ENCODE measurements around the gene LDB3.

Gene LDB3

DNA sequence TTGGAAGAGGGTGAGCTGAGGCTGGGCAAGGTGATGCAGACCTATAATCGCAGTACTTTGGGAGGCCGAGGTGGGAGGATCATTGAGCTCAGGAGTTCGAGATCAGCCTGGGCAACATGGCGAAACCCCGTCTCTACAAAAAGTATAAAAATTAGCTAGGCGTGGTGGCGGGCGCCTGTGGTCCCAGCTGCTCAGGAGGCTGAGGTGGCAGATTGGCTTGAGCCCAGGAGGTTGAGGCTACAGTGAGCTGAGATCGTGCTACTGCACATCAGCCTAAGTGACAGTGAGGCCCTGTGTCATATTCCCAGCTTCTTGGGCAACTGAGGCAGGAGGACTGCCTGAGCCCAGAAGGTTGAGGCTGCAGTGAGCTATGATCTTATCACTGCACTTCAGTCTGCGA lies 101.7 kb downstream of the LDB3 start:
- DNase-seq, result no peak

GRCh38 chr10:86770412-86770960 lies 102.2 kb downstream of the LDB3 start:
- no peak for DNase-seq

DNA sequence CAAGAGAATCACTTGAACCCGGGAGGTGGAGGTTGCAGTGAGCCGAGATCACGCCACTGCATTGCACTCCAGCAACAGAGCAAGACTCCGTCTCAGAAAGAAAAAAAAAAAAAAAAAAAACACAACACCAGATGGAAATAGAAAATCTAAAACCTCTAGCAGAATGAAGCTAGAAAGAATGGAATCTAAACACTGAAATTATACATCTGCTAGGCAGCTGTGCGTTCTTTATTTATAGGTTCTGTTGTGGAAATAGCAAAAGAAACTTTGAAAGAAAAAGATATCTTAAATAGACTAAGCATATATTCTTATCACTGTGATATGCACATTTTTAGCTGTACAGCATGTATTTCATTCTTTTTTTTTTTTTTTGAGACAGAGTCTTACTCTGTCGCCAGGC lies 105.2 kb downstream of the LDB3 start:
- no peak for DNase-seq

DNA sequence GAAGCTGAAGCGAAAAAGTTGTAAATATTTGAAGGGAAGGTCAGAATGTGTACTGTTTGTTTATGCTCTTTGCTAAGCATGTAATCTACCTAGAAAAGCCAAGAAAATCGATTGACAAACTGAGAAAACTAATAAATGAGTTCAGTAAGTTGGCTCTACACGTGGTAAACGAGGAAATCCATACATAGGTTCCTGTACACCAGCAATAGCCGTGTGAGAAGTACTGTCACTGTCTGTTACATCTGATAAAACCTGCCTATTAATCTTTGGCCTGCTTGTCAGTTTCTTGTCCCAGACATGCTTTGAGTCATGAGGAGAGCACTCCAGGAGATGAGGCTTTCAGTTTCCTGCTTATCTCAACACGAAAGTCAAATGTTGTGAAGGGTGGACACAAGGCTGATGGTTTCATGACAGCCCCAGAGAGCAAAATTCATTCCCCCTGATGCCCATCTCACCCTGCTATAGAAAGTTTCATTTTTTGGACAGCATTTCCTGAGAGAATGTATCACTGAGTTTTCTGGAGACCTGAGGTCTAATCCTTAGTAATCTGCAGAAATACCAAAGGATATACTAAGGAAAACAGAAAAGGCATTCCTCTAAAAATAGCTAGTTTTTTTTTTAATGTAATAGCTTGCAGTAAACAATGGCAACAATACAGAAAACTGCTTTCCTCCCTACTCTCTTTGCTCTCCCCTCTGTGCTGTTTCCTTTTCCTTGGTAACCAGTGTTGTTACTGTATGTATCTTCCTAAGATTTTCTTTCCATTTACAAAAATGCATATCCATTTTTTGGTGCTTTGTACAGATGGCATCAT lies 107.0 kb downstream of the LDB3 start:
- DNase-seq, result no peak

DNA sequence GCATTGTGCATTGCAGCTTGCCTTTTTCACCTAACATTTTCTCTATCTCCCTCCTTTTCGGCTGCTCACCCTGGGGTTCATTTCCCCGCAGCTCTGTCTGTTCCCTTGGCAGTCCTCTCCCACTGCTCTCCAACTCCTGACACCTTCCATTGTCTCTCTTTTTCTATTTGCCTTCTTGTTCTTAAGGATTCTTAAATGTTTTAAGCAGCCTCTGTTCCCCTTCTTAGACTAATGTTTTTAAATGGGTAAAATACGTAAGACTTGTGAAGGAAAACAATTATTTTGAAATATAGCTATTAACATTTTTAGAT lies 107.5 kb downstream of the LDB3 start:
- no peak for DNase-seq

DNA sequence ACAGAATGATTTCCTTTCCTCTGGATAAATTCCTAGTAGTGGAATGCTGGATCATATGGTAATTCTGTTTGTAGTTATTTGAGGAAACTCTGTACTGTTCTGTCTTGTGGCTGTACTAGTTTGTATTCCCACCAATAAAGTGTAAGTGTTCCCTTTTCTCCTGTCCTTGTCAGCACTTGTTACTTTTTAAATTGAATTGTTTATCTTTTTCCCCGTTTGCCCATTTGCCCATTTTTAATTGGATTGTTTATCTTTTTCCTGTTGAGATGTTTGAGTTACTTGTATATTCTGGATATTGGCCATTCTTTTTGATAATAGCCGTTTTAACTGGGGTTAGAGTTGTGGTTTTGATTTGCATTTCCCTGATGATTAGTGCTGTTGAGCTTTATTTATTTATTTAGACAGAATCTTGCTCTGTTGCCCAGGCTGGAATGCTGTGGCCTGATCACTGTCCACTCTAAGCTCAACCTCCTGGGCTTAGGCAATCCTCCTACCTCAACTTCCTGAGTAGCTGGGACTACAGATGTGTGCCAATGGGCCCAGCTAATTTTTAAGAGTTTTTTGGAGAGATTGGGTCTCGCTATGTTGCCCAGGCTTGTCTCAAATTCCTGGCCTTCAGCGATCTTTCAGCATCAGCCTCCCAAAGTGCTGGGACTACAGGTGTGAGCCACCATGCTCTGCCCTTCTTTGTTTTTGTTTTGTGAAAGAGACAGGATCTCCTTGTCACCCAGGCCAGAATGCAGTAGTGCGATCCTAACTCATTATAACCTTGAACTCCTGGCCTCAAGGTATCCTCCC lies 111.1 kb downstream of the LDB3 start:
- no peak for DNase-seq

- DNase-seq, result no peak
Measured at GRCh38 chr10:86782701-86783418, 114.5 kb downstream of the LDB3 start.

DNA sequence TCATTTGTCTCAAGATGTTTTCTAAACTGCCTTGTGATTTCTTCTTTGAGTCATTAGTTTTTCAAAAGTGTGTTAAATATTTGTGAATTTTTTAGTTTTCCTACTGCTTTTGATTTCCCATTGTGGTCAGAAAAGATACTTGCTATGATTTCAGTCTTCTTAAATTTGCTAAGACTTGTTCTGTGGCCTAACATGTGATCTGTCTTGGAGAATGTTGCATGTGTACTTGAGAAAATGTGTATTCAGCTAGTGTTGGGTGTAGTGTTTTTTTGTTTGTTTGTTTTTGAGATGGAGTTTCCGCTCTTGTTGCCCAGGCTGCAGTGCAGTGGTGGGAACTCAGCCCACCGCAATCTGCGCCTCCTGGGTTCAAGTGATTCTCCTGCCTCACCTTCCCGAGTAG lies 116.7 kb downstream of the LDB3 start:
- no peak for DNase-seq

Data from NCI-H2227 treated with DMSO at 0.1 percent for 48 hours (cell line).